Fibroblast of upper back skin (primary cell): ENCODE results near the gene PDE3A.

Source experiments
- DNase-seq: peaks from one replicate; pipeline ENCODE4 v3.0.0-alpha.2; 2013

Gene PDE3A

GRCh38 chr12:20627001-20627588 is 258.8 kb downstream of the PDE3A start:
- DNase-seq, result no peak

- no peak for DNase-seq
Measured at GRCh38 chr12:20628226-20628787, 260.0 kb downstream of the PDE3A start.

GRCh38 chr12:20628999-20629398 is 260.7 kb downstream of the PDE3A start:
- DNase-seq, result no peak

- peak; percentile 39 for DNase-seq
Measured at GRCh38 chr12:20629414-20630156, 261.2 kb downstream of the PDE3A start.

GRCh38 chr12:20631711-20632110 is 263.4 kb downstream of the PDE3A start:
- DNase-seq, result peak; percentile 77

GRCh38 chr12:20641106-20641505 is 272.8 kb downstream of the PDE3A start:
- no peak for DNase-seq

GRCh38 chr12:20643822-20644221 is 275.5 kb downstream of the PDE3A start:
- no peak for DNase-seq

GRCh38 chr12:20646239-20646827 is 278.0 kb downstream of the PDE3A start:
- DNase-seq, result peak; percentile 56

GRCh38 chr12:20653871-20654270 is 285.5 kb downstream of the PDE3A start:
- DNase-seq, result peak; percentile 2

GRCh38 chr12:20656600-20656999 is 288.3 kb downstream of the PDE3A start:
- DNase-seq, result no peak

GRCh38 chr12:20657496-20657895 is 289.2 kb downstream of the PDE3A start:
- DNase-seq, result no peak

- no peak for DNase-seq
Measured at GRCh38 chr12:20681334-20681733, 313.0 kb downstream of the PDE3A start.

- no peak for DNase-seq
Measured at GRCh38 chr12:20695232-20695631, 326.9 kb downstream of the PDE3A start, which contains the start of gene SLCO1C1. Gene SLCO1C1 (plus strand): TSS chr12:20695332. CDS start chr12:20699577, 4,245 bp downstream.

- no peak for DNase-seq
Measured at GRCh38 chr12:20696181-20696905, 328.0 kb downstream of the PDE3A start.

GRCh38 chr12:20701106-20701505 is 332.8 kb downstream of the PDE3A start:
- DNase-seq, result no peak

- no peak for DNase-seq
Measured at GRCh38 chr12:20704860-20705259, 336.5 kb downstream of the PDE3A start.

- no peak for DNase-seq
Measured at GRCh38 chr12:20711846-20712245, 343.5 kb downstream of the PDE3A start.

GRCh38 chr12:20716037-20716436 is 347.7 kb downstream of the PDE3A start:
- DNase-seq, result no peak

GRCh38 chr12:20716985-20717384 is 348.6 kb downstream of the PDE3A start:
- DNase-seq, result no peak

- no peak for DNase-seq
Measured at GRCh38 chr12:20718294-20718693, 350.0 kb downstream of the PDE3A start.

GRCh38 chr12:20722142-20722541 is 353.8 kb downstream of the PDE3A start:
- no peak for DNase-seq

GRCh38 chr12:20731274-20731673 is 362.9 kb downstream of the PDE3A start:
- DNase-seq, result no peak
